SK-N-SH (cell line): ENCODE results near the gene SPAG6. TPM values are rescaled to one million over a fixed set of nuclear protein-coding genes. Genes with fewer than 3 reads are reported as not detected.

Experiments
- CTCF ChIA-PET: fragments of 300-600, 350-600 bp; formaldehyde crosslinking; extraction: SDS; loops from one replicate; lab custom pipeline; 2021; lab: Yijun Ruan, JAX
- POLR2A ChIA-PET: fragments of 350-600 bp; sonication (Branson Sonifier 250); formaldehyde crosslinking; extraction: SDS; loops from one replicate; lab custom pipeline; 2020; ENCODE audit warnings: antibody characterized with exemption, inconsistent platforms; lab: Yijun Ruan, JAX
- DNase-seq: peaks from one replicate; pipeline ENCODE4 v3.0.0; 2012
- H2AFZ ChIP-seq: fragments of 200-600 bp; sonication (generic); 2 replicates; pipeline ENCODE4 v1.8.1; 2016; ENCODE audit warnings: antibody characterized with exemption, mild to moderate bottlenecking, low read depth
- H3F3A ChIP-seq: fragments of 200-600 bp; sonication (generic); replicated peaks from 2 replicates; pipeline ENCODE3; 2016; ENCODE audit warnings: antibody characterized with exemption, mild to moderate bottlenecking; ENCODE audit not compliant: insufficient read depth
- H3K27ac ChIP-seq, 2 experiments: fragments of 200-500 bp in 1 of 2; fragments of 200-600 bp in 1 of 2; sonication (Bioruptor generic) in 1 of 2; sonication (generic), shearing (Covaris generic) in 1 of 2; 2 replicates each; pipeline versions ENCODE4 v1.5.1 to v1.6.1; 2014 to 2016; ENCODE audit warnings: low read depth in 2 of 2, inconsistent platforms in 1 of 2, low read length in 1 of 2, mild to moderate bottlenecking in 1 of 2, mixed read lengths in 1 of 2
- H3K27me3 ChIP-seq: fragments of 200-600 bp; sonication (generic), shearing (Covaris generic); 2 replicates; pipeline ENCODE4 v1.6.1; 2016; ENCODE audit warnings: mixed run types; ENCODE audit not compliant: insufficient read depth
- H3K36me3 ChIP-seq, 2 experiments: fragments of 200-500 bp in 1 of 2; fragments of 200-600 bp in 1 of 2; sonication (Bioruptor generic) in 1 of 2; sonication (generic) in 1 of 2; replicated peaks in 1 of 2; 2 replicates each; pipeline versions ENCODE3 to v1.5.1; 2014 to 2016; ENCODE audit warnings: low read length in 1 of 2, mild to moderate bottlenecking in 1 of 2; ENCODE audit not compliant: insufficient read depth in 2 of 2, control insufficient read depth in 1 of 2
- H3K4me1 ChIP-seq, 2 experiments: fragments of 200-500 bp in 1 of 2; fragments of 200-600 bp in 1 of 2; sonication (Bioruptor generic) in 1 of 2; sonication (generic), shearing (Covaris generic) in 1 of 2; 2 replicates each; pipeline versions ENCODE4 v1.5.1 to v1.6.1; 2014 to 2016; ENCODE audit warnings: low read depth in 1 of 2, low read length in 1 of 2, mixed run types in 1 of 2; ENCODE audit not compliant: insufficient read depth in 2 of 2, control insufficient read depth in 1 of 2
- H3K4me2 ChIP-seq: fragments of 200-600 bp; sonication (generic), shearing (Covaris generic); 2 replicates; pipeline ENCODE4 v1.6.1; 2017; ENCODE audit warnings: mixed run types
- H3K4me3 ChIP-seq, 2 experiments: fragments of 200-500 bp in 1 of 2; fragments of 200-600 bp in 1 of 2; sonication (Bioruptor generic) in 1 of 2; sonication (generic), shearing (Covaris generic) in 1 of 2; 2 replicates each; pipeline versions ENCODE4 v1.5.1 to v1.8.1; 2014 to 2016; ENCODE audit warnings: low read depth in 2 of 2, inconsistent platforms in 1 of 2, low read length in 1 of 2, mild to moderate bottlenecking in 1 of 2, mixed read lengths in 1 of 2, moderate library complexity in 1 of 2
- H3K79me2 ChIP-seq: fragments of 200-600 bp; sonication (generic); 2 replicates; pipeline ENCODE4 v1.8.1; 2017; ENCODE audit warnings: mild to moderate bottlenecking; ENCODE audit not compliant: insufficient read depth
- H3K9ac ChIP-seq: fragments of 200-600 bp; sonication (generic); 2 replicates; pipeline ENCODE4 v1.6.1; 2017; ENCODE audit warnings: mixed run types
- H3K9me2 ChIP-seq: fragments of 200-600 bp; sonication (generic); 2 replicates; pipeline ENCODE4 v1.6.1; 2017; ENCODE audit warnings: mixed run types
- H3K9me3 ChIP-seq: fragments of 200-600 bp; sonication (generic); 2 replicates; pipeline ENCODE4 v1.6.1; 2017; ENCODE audit warnings: mixed run types, mild to moderate bottlenecking, moderate library complexity
- H4K20me1 ChIP-seq: fragments of 200-600 bp; sonication (generic); 2 replicates; pipeline ENCODE4 v1.6.1; 2017; ENCODE audit warnings: mild to moderate bottlenecking, mixed run types; ENCODE audit not compliant: insufficient read depth
- EZH2phosphoT487 ChIP-seq: fragments of 200-600 bp; sonication (generic); IDR thresholded peaks from 2 replicates; pipeline ENCODE4 v1.6.1; 2017; ENCODE audit warnings: low read depth, mixed run types, mild to moderate bottlenecking, antibody characterized with exemption, moderate library complexity, borderline replicate concordance
- FOSL2 ChIP-seq: IDR thresholded peaks from 2 replicates; pipeline ENCODE4 v1.4.0; 2012; ENCODE audit warnings: low read depth, mild to moderate bottlenecking, moderate library complexity, borderline replicate concordance
- FOXJ3 ChIP-seq: sonication (generic); formaldehyde crosslinking; IDR thresholded peaks from 2 replicates; pipeline ENCODE4 v1.5.1; 2020; ENCODE audit warnings: mild to moderate bottlenecking, missing genetic modification reagents
- FOXM1 ChIP-seq: IDR thresholded peaks from 2 replicates; pipeline ENCODE4 v1.4.0; 2012; ENCODE audit warnings: low read depth, mild to moderate bottlenecking
- GABPA ChIP-seq: IDR thresholded peaks from 2 replicates; pipeline ENCODE4 v1.4.0; 2012; ENCODE audit warnings: low read depth, mild to moderate bottlenecking
- GATA2 ChIP-seq: sonication (generic); formaldehyde crosslinking; IDR thresholded peaks from 2 replicates; pipeline ENCODE4 v1.5.0; 2020; ENCODE audit warnings: mild to moderate bottlenecking, missing genetic modification reagents
- IRF3 ChIP-seq: fragments of 150-350 bp; IDR thresholded peaks from 2 replicates; pipeline ENCODE4 v1.6.1; 2016; ENCODE audit warnings: mild to moderate bottlenecking, low read depth, low read length
- MAX ChIP-seq: IDR thresholded peaks from 2 replicates; pipeline ENCODE4 v1.4.0; 2012; ENCODE audit warnings: low read depth
- PBX3 ChIP-seq: IDR thresholded peaks from 2 replicates; pipeline ENCODE4; 2012
- RAD21 ChIP-seq: IDR thresholded peaks from 2 replicates; pipeline ENCODE4 v1.6.1; 2012; ENCODE audit warnings: mild to moderate bottlenecking, low read length
- RCOR1 ChIP-seq: fragments of 150-350 bp; IDR thresholded peaks from 2 replicates; pipeline ENCODE4 v1.6.1; 2017; ENCODE audit warnings: antibody characterized with exemption, low read length
- RFX5 ChIP-seq: IDR thresholded peaks from 2 replicates; pipeline ENCODE4 v1.6.1; 2012; ENCODE audit warnings: mild to moderate bottlenecking, improper control_type of control experiment, low read length
- SMC3 ChIP-seq: IDR thresholded peaks from 2 replicates; pipeline ENCODE4 v1.6.1; 2012; ENCODE audit warnings: low read depth, low read length, improper control_type of control experiment
- TEAD4 ChIP-seq: IDR thresholded peaks from 2 replicates; pipeline ENCODE4 v1.4.0; 2012; ENCODE audit warnings: mild to moderate bottlenecking, borderline replicate concordance; ENCODE audit not compliant: insufficient read depth
- USF2 ChIP-seq: fragments of 150-350 bp; IDR thresholded peaks from 2 replicates; pipeline ENCODE4 v1.6.1; 2017; ENCODE audit warnings: antibody characterized with exemption, low read length, low read depth, borderline replicate concordance
- YY1 ChIP-seq: IDR thresholded peaks from 2 replicates; pipeline ENCODE4 v1.4.0; 2012; ENCODE audit warnings: low read depth, mild to moderate bottlenecking
- WGBS: methylation state at CpG from one replicate; pipeline ENCODE4 v1.1.6; 2017; ENCODE audit warnings: low lambda C conversion rate; 5-methylcytosine and 5-hydroxymethylcytosine counted together
- polyA plus RNA-seq, 3 experiments: library from polyadenylated mRNA; depleted of rRNA; stranded (reverse); fragments of >200 nt; gene quantifications; 2 replicates each; pipeline ENCODE4 v1.2.3, GENCODE V29; 2012

Gene SPAG6
- polyA plus RNA-seq, 1 of the 3 experiments (the other 2 are of a cell fraction): 0.77 TPM

GRCh38 chr10:22332116-22332692, 13.1 kb upstream of the SPAG6 start:
- ChIA-PET CTCF (interaction anchor here (1.3 kb wide), 1 partner anchor 321 kb away, joined by 3 read pairs; no protein-coding TSS in a partner anchor), POLR2A (no interaction called here)

More at GRCh38 chr10:22332116-22332692, 13.1 kb upstream of the SPAG6 start:
- H3K9me2 ChIP-seq: no peaks in the 10 kb centered on the region
- H4K20me1 ChIP-seq: no peaks in the 10 kb centered on the region
- H3K4me1 ChIP-seq: no peaks in the 10 kb centered on the region; a peak in 1 of 4 replicates
- WGBS: 92% methylated on average over 7 of the region's 7 CpGs
- no peak overlapping the region for H3K9ac ChIP-seq
- H2AFZ ChIP-seq: no peak overlapping the region
- TF ChIP-seq FOXM1 (no peak), RAD21 (no peak), USF2 (no peak), MAX (no peak), GABPA (no peak), SMC3 (no peak), FOXJ3 (no peak), EZH2phosphoT487 (no peak), RCOR1 (no peak), TEAD4 (no peak), YY1 (no peak), RFX5 (no peak), PBX3 (no peak), FOSL2 (no peak), GATA2 (no peak), IRF3 (no peak)
- no peak overlapping the region for H3K4me3 ChIP-seq
- no peak overlapping the region for H3K4me2 ChIP-seq
- peaks cover 15% of the 10 kb centered on the region for H3F3A ChIP-seq
- peaks cover 41 to 50% of the 10 kb centered on the region in 2 experiments for H3K36me3 ChIP-seq
- H3K9me3 ChIP-seq: no peaks in the 10 kb centered on the region
- H3K27me3 ChIP-seq: peaks cover 10% of the 10 kb centered on the region
- no peak overlapping the region for H3K27ac ChIP-seq
- H3K79me2 ChIP-seq: no peaks in the 10 kb centered on the region; the same call in 1 of the 2 replicates
- no peak for DNase-seq
